IPS-11a (cell line): ENCODE results near the gene CNTNAP5.

Experiments
- H3K4me3 ChIP-seq: one replicate; pipeline ENCODE4 v1.5.1; 2013; ENCODE audit warnings: low read depth, low read length, control low read depth

The CNTNAP5 gene

DNA sequence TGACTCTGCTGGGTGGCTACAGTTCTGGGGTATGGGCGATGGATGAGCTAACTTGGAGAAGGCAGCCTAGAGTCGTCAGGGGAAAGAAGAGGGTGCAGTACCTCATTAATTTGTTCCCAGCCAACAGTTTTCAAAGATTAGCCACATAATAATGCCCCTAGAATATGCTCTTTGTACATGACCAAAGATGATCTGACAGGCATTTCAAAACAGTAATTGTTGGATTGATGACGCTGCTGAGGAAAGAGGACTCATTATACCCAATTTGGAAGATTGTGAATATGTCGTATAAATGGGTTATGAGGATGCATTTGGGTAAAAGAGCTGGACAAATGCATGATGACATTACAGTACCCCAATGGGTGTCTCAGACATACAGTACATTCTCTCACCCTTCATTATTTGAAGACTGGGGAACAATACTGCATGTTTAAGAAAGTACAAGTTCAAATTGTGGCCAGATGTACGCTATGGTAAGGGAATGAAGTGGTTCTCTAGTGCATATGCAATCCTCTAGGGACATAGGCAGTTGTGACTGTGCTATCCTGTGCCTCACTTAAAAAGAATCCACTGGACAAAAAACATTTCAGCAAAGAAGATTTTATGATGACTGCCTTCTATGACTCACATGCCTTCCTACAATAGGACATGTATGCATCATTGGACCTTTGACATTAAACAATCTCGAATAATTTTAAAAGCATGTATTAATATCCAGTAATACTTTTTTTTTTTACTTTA is 233.2 kb downstream of the CNTNAP5 start:
- no peak overlapping the region for H3K4me3 ChIP-seq

DNA sequence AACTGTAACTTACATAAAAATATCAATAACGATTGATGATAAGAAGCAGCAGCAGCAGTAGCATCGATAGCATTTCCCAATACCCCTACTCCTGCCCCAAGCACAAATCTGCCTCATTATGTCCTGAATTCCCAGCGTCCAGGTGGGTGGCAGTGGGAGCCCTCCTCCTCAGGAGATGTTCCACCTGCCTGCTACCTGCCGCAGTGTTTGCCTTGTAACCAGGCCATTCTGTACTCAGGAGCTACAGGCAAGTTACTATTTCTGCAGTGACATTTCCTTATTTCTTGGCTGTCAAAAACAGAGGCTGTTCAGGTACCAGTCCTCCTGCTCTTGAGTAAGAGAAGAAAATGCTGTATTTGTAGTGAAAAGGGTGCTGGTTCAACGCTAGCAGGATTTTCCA is 236.4 kb downstream of the CNTNAP5 start:
- no peak overlapping the region for H3K4me3 ChIP-seq

DNA sequence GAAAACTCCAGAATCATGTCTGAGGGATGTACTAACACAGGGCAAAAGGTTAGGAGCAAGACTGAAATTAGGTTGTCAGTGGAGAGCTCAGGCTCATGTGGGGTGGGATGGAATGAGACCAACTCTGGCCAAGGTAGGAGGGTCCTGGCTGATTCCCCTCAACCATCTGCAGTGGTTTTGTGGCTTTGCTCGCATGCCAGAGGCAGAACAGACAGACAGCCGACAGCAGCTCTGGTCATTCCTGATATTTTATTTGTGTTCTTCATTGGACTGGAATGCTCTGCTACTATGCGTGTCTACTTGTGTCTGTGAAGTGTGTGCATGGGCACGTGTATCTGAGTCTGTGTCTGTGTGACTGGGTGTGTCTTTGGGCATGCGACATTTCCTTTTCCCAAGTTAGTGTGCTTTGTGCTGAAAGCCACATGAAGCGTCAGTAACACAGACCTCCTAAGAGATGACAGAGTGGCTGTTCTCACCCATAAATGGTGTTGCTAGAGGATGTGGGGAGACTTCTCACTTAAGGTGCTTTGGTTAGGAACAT is 239.5 kb downstream of the CNTNAP5 start:
- H3K4me3 ChIP-seq = no peak overlapping the region

DNA sequence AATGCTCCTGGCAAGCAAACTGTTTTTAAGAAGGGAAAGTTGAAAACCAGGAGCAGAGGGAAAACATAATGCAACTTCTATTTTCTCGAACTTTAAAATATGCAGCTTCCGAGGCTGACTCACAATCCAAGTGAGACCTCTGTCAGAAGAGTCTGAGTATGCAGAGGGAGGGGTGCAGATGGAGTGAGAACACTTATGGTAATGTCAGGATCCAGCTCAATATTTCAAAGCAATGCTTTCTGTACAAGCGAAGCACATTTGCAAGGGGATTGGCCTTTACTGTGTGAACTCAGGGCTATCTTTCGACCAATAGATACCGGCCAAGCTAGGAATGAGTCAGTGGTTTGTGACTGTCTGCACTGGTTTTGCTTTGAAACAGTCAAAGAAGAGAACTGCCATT is 242.7 kb downstream of the CNTNAP5 start:
- H3K4me3 ChIP-seq = no peak overlapping the region

DNA sequence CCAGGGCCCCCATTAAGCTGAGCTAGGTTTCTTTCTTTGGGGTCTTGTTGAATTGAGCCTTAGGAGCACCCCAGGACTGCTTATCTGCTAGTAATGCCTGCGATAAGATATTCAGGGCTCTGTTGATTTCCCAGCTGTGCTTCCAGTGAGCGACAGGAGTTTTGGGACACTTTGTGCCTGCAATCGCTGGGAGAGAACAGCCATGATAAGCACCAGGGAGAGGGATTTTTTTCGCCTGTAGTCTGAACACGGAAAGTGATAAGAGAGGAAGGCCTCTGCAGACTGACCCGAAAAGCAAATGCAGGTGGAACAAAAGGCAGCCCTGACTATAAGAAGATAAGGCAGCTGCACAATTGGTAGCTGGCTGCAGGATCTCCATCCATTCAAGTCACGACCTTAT is 244.3 kb downstream of the CNTNAP5 start:
- H3K4me3 ChIP-seq = no peak overlapping the region

DNA sequence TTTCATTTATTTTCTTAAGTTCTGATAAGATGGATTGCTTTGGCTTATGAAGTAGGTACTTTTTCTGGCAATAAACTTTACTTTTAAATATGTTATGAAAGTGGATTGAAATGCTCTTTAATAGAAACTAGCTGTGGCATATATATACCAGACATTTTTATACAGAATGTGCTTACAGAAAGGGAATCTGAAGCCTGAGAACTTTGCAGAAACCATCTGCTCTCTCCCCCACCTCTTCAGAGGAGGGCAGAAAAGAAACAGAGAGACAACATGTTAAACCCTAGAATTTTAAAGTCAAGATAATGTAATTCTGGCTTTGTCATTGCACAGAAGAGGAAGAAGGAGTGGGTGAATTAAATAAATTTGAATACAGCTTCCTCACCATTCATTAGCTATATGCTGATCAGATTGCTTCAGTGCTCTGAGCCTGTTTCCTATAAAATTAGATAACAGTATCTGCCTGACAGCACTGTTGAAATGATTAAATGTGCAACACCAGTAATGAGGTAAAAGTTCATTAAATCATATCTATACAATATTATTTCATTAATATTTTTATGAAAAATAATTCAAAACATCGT is 247.3 kb downstream of the CNTNAP5 start:
- no peak overlapping the region for H3K4me3 ChIP-seq

DNA sequence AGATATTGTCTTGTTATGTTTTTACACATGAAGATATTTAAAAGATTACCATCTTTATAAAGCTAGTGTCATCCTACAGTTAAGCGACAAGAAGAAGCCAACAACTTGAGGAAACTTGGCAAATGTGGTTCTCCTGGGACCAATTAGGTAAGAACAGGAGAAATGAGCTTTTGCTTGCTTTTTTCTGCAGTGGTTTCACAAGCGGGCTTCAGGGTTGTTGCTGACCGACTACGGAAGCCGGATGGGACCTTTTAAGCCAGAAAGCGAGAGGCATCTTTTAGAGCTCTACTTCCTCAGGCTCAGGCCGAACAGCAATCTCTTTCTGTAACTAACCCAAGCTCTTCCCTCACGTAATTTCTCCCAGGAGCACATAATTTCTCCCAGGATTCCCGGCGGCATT is 256.5 kb downstream of the CNTNAP5 start:
- H3K4me3 ChIP-seq = no peak overlapping the region

DNA sequence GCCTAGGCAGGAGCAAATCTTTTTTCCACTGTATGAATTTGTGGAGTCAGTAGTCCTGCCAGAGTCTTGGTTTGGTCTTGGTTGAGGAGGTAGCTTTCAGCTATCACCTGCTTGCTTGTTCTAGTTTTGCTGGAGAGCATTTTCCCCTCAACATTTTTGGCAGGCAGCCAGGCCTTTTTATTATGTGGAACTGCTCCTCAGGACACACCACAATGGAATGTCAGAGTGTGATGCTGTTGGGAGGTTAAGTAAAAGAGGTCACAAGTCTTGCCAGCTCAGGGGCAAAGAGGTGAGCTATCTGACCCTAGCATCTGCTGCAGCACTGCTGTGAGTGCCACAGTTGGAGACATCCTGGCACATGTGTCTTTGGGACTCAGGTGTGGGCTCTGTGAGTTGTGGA is 258.0 kb downstream of the CNTNAP5 start:
- no peak overlapping the region for H3K4me3 ChIP-seq

DNA sequence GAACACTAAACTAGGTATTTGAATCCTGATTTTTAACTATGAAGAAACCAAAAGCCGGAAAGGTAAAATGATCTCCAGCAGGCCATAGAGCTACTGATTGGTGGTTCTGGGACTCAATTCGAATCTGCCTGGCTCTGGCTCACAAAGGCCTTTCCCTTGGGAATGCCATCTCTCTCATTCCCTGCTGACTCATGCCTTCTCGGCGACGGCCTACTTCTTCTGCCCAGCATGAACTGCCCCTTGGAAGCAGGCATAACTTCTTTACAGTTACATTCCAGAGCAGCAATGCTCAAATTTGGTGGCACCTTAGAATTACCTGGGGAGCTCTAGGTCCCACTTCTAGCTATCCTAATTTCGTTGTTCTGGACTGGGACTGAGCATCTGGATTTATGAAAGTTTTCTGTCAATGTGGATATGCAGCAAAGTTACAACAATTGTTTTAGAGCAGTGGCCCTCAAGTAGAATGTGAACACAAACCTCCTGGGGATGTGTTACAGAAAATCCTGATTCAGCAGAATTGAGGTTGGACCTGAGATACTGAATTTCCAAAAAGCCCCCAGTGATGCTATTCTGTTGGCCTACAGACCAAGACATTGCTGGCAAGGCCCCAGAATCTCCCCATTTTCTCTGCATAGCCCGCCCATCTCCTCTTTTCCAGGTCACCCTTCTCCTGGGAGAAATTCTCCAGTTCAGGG is 261.1 kb downstream of the CNTNAP5 start:
- H3K4me3 ChIP-seq = no peak overlapping the region

DNA sequence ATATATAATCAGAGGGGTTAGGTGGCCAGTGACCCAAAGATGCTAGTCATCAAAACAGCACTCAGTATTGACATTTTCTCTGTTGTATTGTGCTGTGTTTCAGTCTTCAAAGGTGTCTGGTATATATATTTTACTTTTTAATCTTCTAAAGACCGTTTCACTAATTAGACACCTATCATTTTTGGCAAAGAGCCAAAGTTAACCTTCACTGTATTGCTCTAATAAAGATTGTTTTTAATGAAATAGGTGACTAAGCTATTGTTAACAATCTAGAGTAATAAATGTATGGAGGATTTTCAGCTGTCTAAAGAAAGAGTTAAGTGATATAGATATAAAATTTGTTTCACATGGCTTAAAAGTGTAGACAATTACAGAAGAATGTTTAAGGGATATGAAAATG is 264.0 kb downstream of the CNTNAP5 start:
- no peak overlapping the region for H3K4me3 ChIP-seq

DNA sequence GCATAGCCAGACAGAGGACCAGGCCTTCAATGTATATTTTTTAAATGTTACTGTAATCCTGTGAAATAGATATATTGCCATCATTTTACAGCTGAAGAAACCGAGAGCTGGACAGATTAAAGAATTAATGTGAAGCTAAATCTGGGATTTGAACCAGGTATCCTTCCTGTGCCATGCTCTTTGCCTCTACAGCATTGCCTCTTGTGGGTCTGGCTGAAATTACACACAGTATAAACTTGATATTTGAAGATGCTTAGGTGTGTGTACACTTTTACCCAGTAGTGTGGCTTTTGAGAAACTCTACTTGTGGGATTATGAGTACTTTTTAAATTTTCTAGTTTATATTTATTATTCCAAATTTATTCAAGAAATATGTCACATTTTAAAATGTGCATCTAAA is 264.5 kb downstream of the CNTNAP5 start:
- no peak overlapping the region for H3K4me3 ChIP-seq

DNA sequence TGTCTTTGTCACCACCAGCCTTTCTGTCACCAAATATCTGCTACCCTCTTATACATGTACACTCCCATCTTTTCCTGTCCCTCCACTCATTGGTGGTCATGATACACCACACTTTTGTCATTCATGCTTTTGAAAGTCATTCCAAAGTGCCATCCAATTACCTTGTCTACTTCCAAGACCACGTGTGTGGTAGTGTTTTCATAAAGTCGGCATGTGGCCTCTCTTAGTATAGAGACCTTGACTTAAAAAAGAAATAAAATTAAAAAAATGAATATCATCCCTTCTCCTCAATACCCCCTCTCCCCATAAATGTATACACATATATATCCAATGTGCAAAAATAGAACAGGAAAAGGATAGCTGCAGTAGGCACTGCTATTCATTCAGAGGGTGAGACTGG is 271.4 kb downstream of the CNTNAP5 start:
- H3K4me3 ChIP-seq = no peak overlapping the region

DNA sequence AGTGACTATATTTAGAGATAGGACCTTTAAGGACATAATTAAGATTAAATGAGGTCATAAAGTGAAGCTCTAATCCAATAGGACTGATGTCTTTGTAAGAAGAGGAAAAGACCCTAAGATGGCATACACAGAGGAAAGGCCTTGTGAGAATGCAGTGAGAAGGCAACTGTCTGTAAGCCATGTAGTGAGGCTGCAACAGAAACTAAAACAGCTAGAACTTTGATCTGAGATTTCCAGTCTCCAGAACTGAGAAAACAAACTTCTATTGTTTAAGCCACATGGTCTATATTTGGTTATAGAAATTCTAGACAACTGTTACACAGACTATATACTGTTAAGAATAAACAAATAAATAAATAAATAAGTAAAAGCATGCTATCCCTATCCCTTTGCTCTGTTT is 276.8 kb downstream of the CNTNAP5 start:
- H3K4me3 ChIP-seq = no peak overlapping the region

DNA sequence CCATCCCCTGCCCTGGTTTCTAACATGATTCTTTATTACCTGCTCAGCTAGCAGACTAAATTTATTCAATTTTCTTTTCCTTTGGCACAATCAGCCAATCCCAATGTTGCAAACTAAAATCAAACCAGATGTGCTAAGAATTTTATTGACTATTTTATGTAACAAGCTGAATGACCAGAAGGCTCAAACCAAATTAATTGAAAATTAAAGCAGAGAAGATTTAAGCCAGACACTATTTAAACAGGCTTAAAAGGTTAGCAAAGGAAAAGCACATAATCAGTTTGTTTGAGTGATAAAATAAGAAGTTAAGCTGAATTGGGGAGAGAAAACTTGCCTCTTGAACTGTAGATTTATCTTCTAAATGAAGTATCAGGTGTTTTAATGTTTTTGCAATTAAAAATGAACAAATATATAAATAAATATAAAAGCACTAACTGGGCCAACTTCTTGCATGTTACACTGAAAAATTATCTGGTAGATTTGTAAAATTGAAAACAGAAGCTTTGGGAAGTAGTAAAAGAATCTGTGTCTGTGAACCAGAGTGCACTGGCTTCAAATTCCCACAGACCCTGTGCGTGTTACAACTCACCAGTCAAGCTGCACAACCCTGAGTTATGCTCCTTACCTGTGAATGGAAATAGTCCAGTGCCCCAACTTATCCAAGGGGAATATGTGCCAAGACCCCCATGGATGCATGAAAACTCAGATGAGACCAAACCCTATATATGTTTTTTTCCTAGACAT is 283.4 kb downstream of the CNTNAP5 start:
- no peak overlapping the region for H3K4me3 ChIP-seq

DNA sequence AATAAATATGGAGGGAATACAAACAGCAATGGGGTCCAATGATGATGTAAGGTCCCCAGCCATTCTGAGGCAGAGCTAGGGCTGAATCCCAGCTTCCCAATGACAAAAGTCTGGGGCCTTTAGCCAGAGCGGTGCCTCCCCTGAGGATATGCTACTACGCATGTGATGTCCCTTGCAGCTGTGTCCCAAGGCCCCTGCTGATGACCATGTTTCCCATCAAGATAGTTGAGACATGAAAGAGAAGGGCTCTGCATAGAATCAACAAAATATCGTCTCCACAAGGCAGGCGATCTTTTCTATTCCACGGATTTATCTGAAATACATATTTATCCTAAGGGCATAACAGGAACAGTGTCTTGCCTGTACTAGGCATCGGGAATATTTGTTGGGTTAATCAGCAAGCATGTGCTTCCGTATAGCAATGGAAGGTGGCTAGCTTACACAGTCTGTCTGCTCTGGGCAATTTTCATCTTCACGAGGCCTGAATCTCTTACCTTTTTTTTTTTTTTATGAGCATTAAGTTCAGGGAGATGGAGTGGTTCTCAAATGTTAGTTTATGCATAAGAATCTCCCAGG is 284.6 kb downstream of the CNTNAP5 start:
- no peak overlapping the region for H3K4me3 ChIP-seq

DNA sequence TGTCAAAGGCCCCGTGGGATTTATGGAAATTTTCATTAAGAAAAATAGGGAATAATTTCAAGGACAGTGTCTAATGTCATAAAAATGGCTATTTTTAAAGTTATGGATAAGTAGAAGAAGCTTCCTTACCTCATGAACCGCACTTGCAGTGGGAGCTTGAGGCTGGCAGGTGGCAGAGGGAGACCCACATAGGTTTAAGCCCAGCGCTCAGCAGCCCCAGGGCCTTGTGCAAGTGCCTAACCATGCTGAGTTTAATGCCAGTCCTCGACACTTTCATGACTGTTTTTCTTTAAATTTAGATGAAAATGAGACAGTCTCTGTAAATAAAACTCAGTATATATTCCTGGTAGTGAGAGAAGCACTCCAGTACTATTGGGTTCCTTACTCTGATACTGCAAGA is 285.6 kb downstream of the CNTNAP5 start:
- H3K4me3 ChIP-seq = no peak overlapping the region

DNA sequence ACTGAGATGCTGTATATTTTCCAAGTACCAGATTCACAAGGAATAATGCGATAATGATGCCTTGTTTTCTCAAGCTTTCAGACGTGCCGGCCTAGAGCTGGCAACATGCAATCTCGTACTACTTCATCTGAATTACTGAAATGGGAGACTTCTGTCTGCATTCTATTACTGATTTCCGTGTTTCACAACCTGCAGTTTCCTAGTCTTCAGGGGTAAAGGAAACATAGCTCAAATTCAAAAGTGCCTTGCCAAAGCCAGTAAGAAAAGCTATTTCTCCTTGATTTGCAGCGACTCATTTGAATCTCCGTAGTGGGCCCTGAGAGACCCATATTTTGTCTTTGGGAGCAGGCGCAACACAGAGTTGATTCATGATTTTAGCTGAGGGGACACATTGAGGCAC is 289.0 kb downstream of the CNTNAP5 start:
- no peak overlapping the region for H3K4me3 ChIP-seq

DNA sequence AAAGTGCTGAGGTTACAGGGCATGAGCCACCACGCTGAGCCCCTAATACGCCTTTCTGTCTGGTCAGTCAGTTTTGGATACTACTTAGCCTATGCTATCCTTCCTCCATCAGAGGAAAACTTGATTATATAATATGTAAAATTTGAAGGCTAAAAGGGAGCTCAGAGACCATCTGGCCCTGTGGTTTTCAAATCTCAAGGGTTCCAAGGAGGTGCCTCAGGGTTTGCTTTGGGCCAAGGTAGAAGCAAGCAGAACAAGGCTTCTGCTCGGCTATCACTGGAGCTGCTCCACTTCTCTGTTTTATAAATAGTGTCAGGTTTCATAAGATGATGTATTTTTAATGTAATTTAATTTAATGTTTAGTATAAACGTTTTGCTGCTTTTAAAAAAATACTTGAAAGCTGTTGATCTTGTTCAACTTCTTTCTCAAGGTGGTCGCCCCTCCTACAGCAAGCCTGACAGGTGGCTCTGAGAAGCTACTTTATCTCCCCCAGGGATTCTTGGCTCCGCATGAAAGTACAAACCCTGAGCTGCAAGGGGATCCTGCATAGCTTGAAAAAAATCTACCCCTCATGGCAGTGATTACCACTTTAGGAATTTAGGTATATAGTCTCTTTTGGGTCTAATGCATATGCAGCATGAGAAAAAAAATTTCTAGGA is 290.3 kb downstream of the CNTNAP5 start:
- no peak overlapping the region for H3K4me3 ChIP-seq

DNA sequence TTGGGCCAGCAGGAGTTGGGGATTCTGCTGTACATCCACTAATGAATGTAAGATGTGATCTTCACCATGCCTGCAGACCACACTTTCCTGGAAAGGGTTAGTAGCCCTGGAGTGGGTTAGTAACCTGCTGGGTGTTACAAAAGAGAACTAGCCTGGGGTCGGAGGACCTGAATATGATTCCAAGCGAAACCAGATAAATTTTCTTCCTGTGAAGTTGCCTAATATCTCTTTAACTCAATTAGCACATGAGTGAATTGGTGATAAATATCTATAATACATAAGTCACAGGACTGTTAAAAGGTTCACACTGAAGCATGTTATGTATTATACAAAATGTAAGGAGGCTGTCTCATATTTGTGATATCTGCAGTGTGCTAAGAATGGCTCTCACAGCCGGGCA is 291.0 kb downstream of the CNTNAP5 start:
- H3K4me3 ChIP-seq = no peak overlapping the region

DNA sequence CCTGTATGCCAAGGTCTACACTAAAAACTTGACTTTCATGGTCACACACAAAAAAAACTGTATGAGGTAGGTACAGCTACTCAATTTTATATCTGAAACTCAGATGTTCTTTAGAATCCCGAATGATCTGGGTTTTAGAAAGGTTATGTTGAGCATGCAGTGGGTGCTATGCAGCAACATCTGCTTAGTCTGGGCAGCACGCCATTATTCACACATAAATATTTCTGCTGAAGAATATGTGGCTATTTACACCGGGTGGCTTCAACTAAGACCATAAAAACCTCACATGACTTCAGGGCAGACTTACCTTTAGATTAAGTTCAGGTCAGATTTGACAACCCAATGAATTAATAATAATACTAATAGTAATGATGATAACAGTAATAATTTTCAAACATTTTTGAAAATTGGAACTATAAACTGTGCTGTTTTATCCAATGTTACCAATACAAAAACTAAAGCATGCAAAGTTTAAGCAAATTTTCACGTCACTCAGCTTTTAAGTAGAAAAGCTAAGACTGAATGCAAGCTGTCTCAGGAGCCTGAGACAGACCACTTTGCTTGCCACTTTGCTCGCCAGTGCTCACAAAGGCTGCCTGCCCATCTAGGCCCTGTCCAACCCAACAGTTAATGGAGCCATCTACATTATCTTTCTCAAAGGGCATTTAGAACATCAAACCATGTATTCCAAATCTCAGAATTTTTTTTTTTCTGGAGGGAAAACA is 292.0 kb downstream of the CNTNAP5 start:
- no peak overlapping the region for H3K4me3 ChIP-seq
